ENCODE data around the gene GRIN1.

GRIN1 gene

DNA sequence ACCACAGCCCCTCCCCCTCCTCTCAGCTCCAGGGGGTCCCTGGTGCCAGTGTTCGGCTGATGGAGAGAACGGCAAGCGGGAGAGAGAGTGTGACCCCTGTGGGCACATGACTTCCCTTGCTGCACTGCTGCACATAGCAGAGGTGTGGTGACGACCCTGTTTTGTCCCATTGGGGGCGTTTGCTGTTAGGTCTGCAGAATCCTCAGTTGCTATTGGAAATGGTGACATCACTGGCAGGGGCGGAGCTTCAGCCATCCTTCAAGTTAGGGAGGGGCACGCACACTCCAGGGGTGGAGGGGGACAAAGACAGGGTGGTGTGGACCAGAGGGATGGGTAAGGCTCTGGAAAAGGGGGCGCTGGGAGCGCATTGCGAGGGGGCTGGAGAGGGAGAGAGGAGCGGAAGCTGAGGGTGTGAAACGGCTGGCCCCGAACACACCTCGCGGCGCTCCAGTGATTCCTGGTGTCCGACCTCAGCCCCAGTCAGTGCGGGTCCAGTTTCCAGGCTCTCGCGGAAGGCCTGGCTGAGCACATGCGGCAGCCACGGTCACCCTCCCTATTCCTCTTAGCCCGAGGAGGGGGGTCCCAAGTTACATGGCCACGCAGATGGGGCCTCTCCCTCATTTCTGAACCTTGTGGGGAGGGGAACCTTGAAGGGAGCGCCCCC, 764 bp upstream of the GRIN1 start:
- ChIA-PET POLR2A (no interaction called here), CTCF (interaction anchor here (1.2 to 1.6 kb wide), 3 partner anchors 9 to 99 kb away, joined by 3 to 4 read pairs (median 4); no protein-coding TSS in a partner anchor)
- no peak for DNase-seq (ENCODE audit: low read depth, low spot score)
- TF ChIP-seq CTCF (IDR thresholded peaks at IDR 0.05; ENCODE audit: insufficient read depth, low read length, missing control alignments), result no peak
- no peak overlapping the region for H3K4me3 ChIP-seq (ENCODE audit: low read depth, low read length)

DNA sequence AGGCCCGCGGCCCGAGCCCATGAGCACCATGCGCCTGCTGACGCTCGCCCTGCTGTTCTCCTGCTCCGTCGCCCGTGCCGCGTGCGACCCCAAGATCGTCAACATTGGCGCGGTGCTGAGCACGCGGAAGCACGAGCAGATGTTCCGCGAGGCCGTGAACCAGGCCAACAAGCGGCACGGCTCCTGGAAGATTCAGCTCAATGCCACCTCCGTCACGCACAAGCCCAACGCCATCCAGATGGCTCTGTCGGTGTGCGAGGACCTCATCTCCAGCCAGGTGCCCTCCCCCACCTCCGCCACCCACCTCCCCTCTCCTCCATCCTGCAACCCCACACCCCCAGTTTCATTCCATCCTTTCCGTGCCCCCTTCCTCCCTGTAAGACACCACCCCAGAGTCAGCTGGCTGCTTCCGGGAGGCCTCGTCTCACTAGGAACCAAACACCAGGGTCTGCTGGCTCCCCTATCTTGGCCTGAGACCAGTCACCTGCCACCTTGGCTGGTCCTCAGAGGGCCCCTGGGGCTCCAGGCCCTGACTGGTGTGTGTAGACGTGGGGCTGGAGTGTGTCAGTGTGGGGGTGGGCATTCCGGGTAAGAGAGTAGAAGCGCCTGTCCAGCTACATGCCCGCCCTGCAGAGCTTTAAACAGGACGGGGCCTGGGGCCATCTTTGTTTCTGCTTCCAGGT, 655 bp downstream of the GRIN1 start:
- TF ChIP-seq CTCF (IDR thresholded peaks at IDR 0.05; ENCODE audit: insufficient read depth, low read length, missing control alignments), result no peak
- H3K4me3 ChIP-seq (ENCODE audit: low read depth, low read length), result no peak overlapping the region
- POLR2A ChIA-PET, result no interaction called here
- no peak for DNase-seq (ENCODE audit: low read depth, low spot score)
- CTCF ChIA-PET, result interaction anchor here (0.9 kb wide), 1 partner anchor 97 kb away, joined by 3 read pairs; no protein-coding TSS in a partner anchor

GRCh38 chr9:137140151-137141012, 1.4 kb downstream of the GRIN1 start:
- DNase-seq (ENCODE audit: low read depth, low spot score), result no peak
- CTCF ChIA-PET, result interaction anchor here (0.9 kb wide), 1 partner anchor 96 kb away, joined by 3 read pairs; no protein-coding TSS in a partner anchor
- POLR2A ChIA-PET, result no interaction called here
- no peak for TF ChIP-seq CTCF (IDR thresholded peaks at IDR 0.05; ENCODE audit: insufficient read depth, low read length, missing control alignments)
- no peak overlapping the region for H3K4me3 ChIP-seq (ENCODE audit: low read depth, low read length)

DNA sequence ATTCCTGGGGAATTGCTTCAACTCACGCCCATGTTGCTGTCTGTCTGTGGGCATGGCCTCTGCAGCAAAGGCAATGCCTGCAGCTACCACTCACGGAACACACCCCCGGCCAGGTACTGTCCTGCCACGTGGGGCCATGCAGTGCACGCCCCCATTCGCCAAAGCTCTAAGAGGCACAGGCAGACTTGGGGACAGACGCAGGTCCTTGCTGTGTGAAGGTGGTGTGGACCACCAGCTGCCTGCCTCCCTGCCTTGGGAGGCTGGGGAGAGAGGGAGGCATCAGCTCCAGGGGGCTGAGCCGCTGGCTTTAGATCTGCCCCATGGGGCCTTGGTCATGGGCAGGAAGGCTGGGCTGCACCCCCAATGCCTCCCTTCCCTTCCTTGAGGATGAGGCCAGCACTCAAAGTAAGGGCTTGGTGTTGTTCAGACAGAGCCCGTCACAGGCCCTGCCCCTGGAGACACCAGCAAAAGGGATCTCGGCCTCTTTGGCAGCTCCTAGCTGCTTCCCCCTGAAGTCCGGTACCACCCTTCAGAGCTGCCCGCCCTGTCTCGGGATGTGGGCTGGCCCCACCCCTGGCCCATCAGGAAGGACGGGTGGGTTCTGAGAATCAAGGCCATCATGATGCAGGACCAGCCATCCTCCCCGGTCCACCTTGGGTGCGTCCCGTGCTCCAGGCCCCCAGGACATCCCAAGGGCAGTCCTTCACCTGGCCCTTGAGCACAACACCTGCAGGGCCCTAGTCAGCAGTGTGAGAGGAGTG, 2.3 kb downstream of the GRIN1 start:
- no peak for TF ChIP-seq CTCF (IDR thresholded peaks at IDR 0.05; ENCODE audit: insufficient read depth, low read length, missing control alignments)

GRCh38 chr9:137141976-137142936, 3.3 kb downstream of the GRIN1 start:
- no peak overlapping the region for H3K4me3 ChIP-seq (ENCODE audit: low read depth, low read length)
- DNase-seq (ENCODE audit: low read depth, low spot score), result no peak
- ChIA-PET CTCF (no interaction called here), POLR2A (no interaction called here)
- TF ChIP-seq CTCF (IDR thresholded peaks at IDR 0.05; ENCODE audit: insufficient read depth, low read length, missing control alignments), result no peak

More for the DNA sequence above, 2.3 kb downstream of the GRIN1 start:
- POLR2A ChIA-PET, result no interaction called here
- DNase-seq (ENCODE audit: low read depth, low spot score), result no peak
- H3K4me3 ChIP-seq (ENCODE audit: low read depth, low read length), result no peak overlapping the region
- CTCF ChIA-PET, result no interaction called here

All from AG04449 (cell line).